Esophagus muscularis mucosa (tissue), 4 donors: ENCODE data around the gene REPS2. TPM values are rescaled to one million over a fixed set of nuclear protein-coding genes. Genes with fewer than 3 reads are reported as not detected.
"Not testable (repeated sequence)": the region's sequence is repeated elsewhere in the genome, so short reads cannot be mapped to it uniquely, and the experiment has no call there.

Source experiments
- DNase-seq: peaks from one replicate; pipeline ENCODE4 v3.0.0-alpha.2; 2017; ENCODE audit errors: extremely low spot score
- H3K27ac ChIP-seq, 4 donors: fragments of 200-600 bp; sonication (generic); replicated peaks in 1 of 4; 1 replicate in 3 of 4; 2 replicates in 1 of 4; pipeline ENCODE4 v1.5.1; 2016 to 2019; ENCODE audit warnings: mild to moderate bottlenecking in 1 of 4
- H3K27me3 ChIP-seq, 4 donors: fragments of 200-600 bp; sonication (generic); one replicate each; pipeline versions ENCODE4 v1.5.1 to v1.6.0; 2016 to 2019
- H3K36me3 ChIP-seq, 4 donors: fragments of 200-600 bp; sonication (generic); one replicate each; pipeline ENCODE4 v1.5.1; 2016 to 2019
- H3K4me1 ChIP-seq, 4 donors: fragments of 200-600 bp; sonication (generic); one replicate each; pipeline ENCODE4 v1.5.1; 2016 to 2019
- H3K4me3 ChIP-seq, 4 donors: fragments of 200-600 bp; sonication (generic); 1 replicate in 2 of 4; 2 replicates in 2 of 4; pipeline ENCODE4 v1.5.1; 2016 to 2019; ENCODE audit warnings: mild to moderate bottlenecking in 4 of 4, moderate library complexity in 1 of 4
- H3K9me3 ChIP-seq, 4 donors: fragments of 200-600 bp; sonication (generic); 1 replicate in 3 of 4; 2 replicates in 1 of 4; pipeline ENCODE4 v1.5.1; 2016 to 2019
- CTCF ChIP-seq, 3 experiments: fragments of 200-600 bp in 2 of 3; fragments of 450-650 bp in 1 of 3; sonication (generic) in 2 of 3; IDR thresholded peaks; one replicate each; pipeline ENCODE4 v1.5.1; 2017 to 2019; ENCODE audit warnings: antibody characterized with exemption in 3 of 3, mild to moderate bottlenecking in 2 of 3, moderate library complexity in 1 of 3
- EP300 ChIP-seq: sonication (generic); formaldehyde crosslinking; IDR thresholded peaks from one replicate; pipeline ENCODE4 v1.6.1; 2017; ENCODE audit warnings: antibody characterized with exemption
- POLR2A ChIP-seq: fragments of 450-650 bp; IDR thresholded peaks from one replicate; pipeline ENCODE4 v1.6.1; 2017; ENCODE audit warnings: antibody characterized with exemption, moderate library complexity, mild to moderate bottlenecking, low read depth
- POLR2AphosphoS5 ChIP-seq, 2 donors: sonication (generic); formaldehyde crosslinking; IDR thresholded peaks; one replicate each; pipeline ENCODE4 v1.6.1; 2017; ENCODE audit warnings: antibody characterized with exemption in 2 of 2
- WGBS: methylation state at CpG from one replicate; pipeline ENCODE4 v1.1.5; 2018; 5-methylcytosine and 5-hydroxymethylcytosine counted together
- intact Hi-C: fragments of 100-400 bp; cut with DNase I; formaldehyde crosslinking; loops from one replicate; pipeline ENCODE4 v1.15.1; 2023
- total RNA-seq, 4 donors: library from RNA; depleted of rRNA; stranded (reverse); fragments of >200 nt; gene quantifications; one replicate each; pipeline versions ENCODE4 v1.1.0 to v1.2.1, GENCODE V29; 2016

REPS2 gene
- total RNA-seq, 4 donors from 2014 or later = 26.4 to 49.0 (median 33.2) TPM

GRCh38 chrX:16950423-16950822, 4.0 kb downstream of the REPS2 start:
- H3K4me3 ChIP-seq = no peak overlapping the region
- TF ChIP-seq CTCF (IDR thresholded peaks at IDR 0.05) (no peak), POLR2A (no peak), POLR2AphosphoS5 (IDR thresholded peaks at IDR 0.05) (no peak), EP300 (no peak)
- WGBS = 69% methylated on average over 4 of the region's 4 CpGs
- H3K9me3 ChIP-seq = no peaks in the 10 kb centered on the region
- no peak for DNase-seq
- peaks cover 5 to 13% (median 8%) of the 10 kb centered on the region in 4 donors for H3K4me1 ChIP-seq
- H3K27ac ChIP-seq = no peak overlapping the region
- no peaks in the 10 kb centered on the region for H3K27me3 ChIP-seq
- H3K36me3 ChIP-seq = no peaks in the 10 kb centered on the region
- intact Hi-C loops = no loop called here

GRCh38 chrX:16953606-16954211, 7.3 kb downstream of the REPS2 start:
- intact Hi-C loops = no loop called here
- peaks cover 0 to 4% (median 0%) of the 10 kb centered on the region in 4 donors for H3K4me1 ChIP-seq
- WGBS = 71% methylated on average over 7 of the region's 7 CpGs
- H3K27ac ChIP-seq = no peak overlapping the region
- no peaks in the 10 kb centered on the region for H3K36me3 ChIP-seq
- H3K27me3 ChIP-seq = no peaks in the 10 kb centered on the region
- H3K9me3 ChIP-seq = no peaks in the 10 kb centered on the region
- DNase-seq = no peak
- H3K4me3 ChIP-seq = no peak overlapping the region
- TF ChIP-seq CTCF (IDR thresholded peaks at IDR 0.05) (no peak), POLR2A (no peak), POLR2AphosphoS5 (IDR thresholded peaks at IDR 0.05) (no peak), EP300 (no peak)

- TF ChIP-seq CTCF (IDR thresholded peaks at IDR 0.05) (no peak), POLR2AphosphoS5 (IDR thresholded peaks at IDR 0.05) (no peak), EP300 (no peak), POLR2A (no peak)
- Histone ChIP-seq H3K36me3 (no peaks in the 10 kb centered on the region), H3K9me3 (no peaks in the 10 kb centered on the region), H3K27me3 (no peaks in the 10 kb centered on the region), H3K4me3 (no peak overlapping the region), H3K4me1 (peaks cover 0 to 4% (median 0%) of the 10 kb centered on the region in 4 donors), H3K27ac (no peak overlapping the region)
- DNase-seq = no peak
- WGBS = 82% methylated on average over 3 of the region's 3 CpGs
- intact Hi-C loops = no loop called here
These were observed 11.3 kb downstream of the REPS2 start for GRCh38 chrX:16957751-16958150.

- H3K4me3 ChIP-seq = no peak overlapping the region
- peaks cover 0 to 4% (median 0%) of the 10 kb centered on the region in 4 donors for H3K4me1 ChIP-seq
- H3K27ac ChIP-seq = no peak overlapping the region
- no peaks in the 10 kb centered on the region for H3K36me3 ChIP-seq
- no peaks in the 10 kb centered on the region for H3K9me3 ChIP-seq
- intact Hi-C loops = no loop called here
- 67% methylated on average over 2 of the region's 2 CpGs for WGBS
- DNase-seq = no peak
- no peaks in the 10 kb centered on the region for H3K27me3 ChIP-seq
- TF ChIP-seq EP300 (no peak), CTCF (IDR thresholded peaks at IDR 0.05) (no peak), POLR2AphosphoS5 (IDR thresholded peaks at IDR 0.05) (no peak), POLR2A (no peak)
These were observed 11.9 kb downstream of the REPS2 start for GRCh38 chrX:16958356-16958755.

- H3K4me3 ChIP-seq, H3K27me3 ChIP-seq, intact Hi-C loops, H3K4me1 ChIP-seq, DNase-seq, H3K9me3 ChIP-seq, H3K27ac ChIP-seq, H3K36me3 ChIP-seq: not testable (repeated sequence)
- 87% methylated on average over 4 of the region's 4 CpGs for WGBS
These were observed 16.2 kb downstream of the REPS2 start for GRCh38 chrX:16962661-16963060.
